H9 (cell line): ENCODE measurements around the gene FBXO10. TPM values are rescaled to one million over a fixed set of nuclear protein-coding genes. Genes with fewer than 3 reads are reported as not detected.

ENCODE experiments used
- DNase-seq: peaks from one replicate; pipeline ENCODE4 v3.0.0-alpha.2; 2017
- H2AFZ ChIP-seq: one replicate; pipeline ENCODE4 v1.6.1; 2013; ENCODE audit warnings: mild to moderate bottlenecking, low read length, control low read depth, moderate library complexity
- H2AK5ac ChIP-seq: 2 replicates; pipeline ENCODE4 v1.6.1; 2013; ENCODE audit warnings: low read length, control low read depth, mixed read lengths; ENCODE audit not compliant: insufficient read length
- H2BK120ac ChIP-seq: one replicate; pipeline ENCODE4 v1.6.1; 2013; ENCODE audit warnings: low read depth, mild to moderate bottlenecking, low read length, control low read depth, inconsistent platforms; ENCODE audit not compliant: poor library complexity, severe bottlenecking
- H2BK12ac ChIP-seq: 2 replicates; pipeline ENCODE4 v1.6.1; 2013; ENCODE audit warnings: low read length, control low read depth, mixed read lengths, low read depth; ENCODE audit not compliant: insufficient read length
- H2BK15ac ChIP-seq: 2 replicates; pipeline ENCODE4 v1.6.1; 2013; ENCODE audit warnings: low read depth, low read length, control low read depth
- H2BK20ac ChIP-seq: one replicate; pipeline ENCODE4 v1.6.1; 2013; ENCODE audit warnings: low read depth, mild to moderate bottlenecking, low read length, control low read depth, inconsistent platforms; ENCODE audit not compliant: poor library complexity, severe bottlenecking
- H2BK5ac ChIP-seq: 2 replicates; pipeline ENCODE4 v1.6.1; 2013; ENCODE audit warnings: low read length, control low read depth, mixed read lengths; ENCODE audit not compliant: insufficient read length
- H3K14ac ChIP-seq: 2 replicates; pipeline ENCODE4 v1.6.1; 2013; ENCODE audit warnings: low read length, control low read depth; ENCODE audit not compliant: insufficient read depth
- H3K18ac ChIP-seq: 2 replicates; pipeline ENCODE4 v1.6.1; 2013; ENCODE audit warnings: low read depth, mild to moderate bottlenecking, mixed read lengths, low read length, control low read depth; ENCODE audit not compliant: insufficient read length
- H3K23ac ChIP-seq: 2 replicates; pipeline ENCODE4 v1.6.1; 2013; ENCODE audit warnings: low read length, control low read depth, mixed read lengths, low read depth; ENCODE audit not compliant: insufficient read length
- H3K23me2 ChIP-seq: 2 replicates; pipeline ENCODE4 v1.6.1; 2013; ENCODE audit warnings: low read depth, mild to moderate bottlenecking, mixed read lengths, low read length, control low read depth; ENCODE audit not compliant: insufficient read length, poor library complexity, severe bottlenecking
- H3K27ac ChIP-seq: 2 replicates; pipeline ENCODE4 v1.5.1; 2013; ENCODE audit warnings: low read length, control low read depth, mixed read lengths, low read depth; ENCODE audit not compliant: insufficient read length
- H3K27me3 ChIP-seq: 2 replicates; pipeline ENCODE4 v1.6.1; 2013; ENCODE audit warnings: low read length, control low read depth, inconsistent platforms; ENCODE audit not compliant: insufficient read depth
- H3K4ac ChIP-seq: 2 replicates; pipeline ENCODE4 v1.6.1; 2013; ENCODE audit warnings: low read depth, mild to moderate bottlenecking, control low read depth, inconsistent platforms, low read length, moderate library complexity
- H3K4me1 ChIP-seq: 2 replicates; pipeline ENCODE4 v1.6.1; 2013; ENCODE audit warnings: low read length, control low read depth, inconsistent platforms; ENCODE audit not compliant: insufficient read depth
- H3K4me2 ChIP-seq: 2 replicates; pipeline ENCODE4 v1.6.1; 2013; ENCODE audit warnings: low read length, control low read depth, mixed read lengths; ENCODE audit not compliant: insufficient read length, insufficient read depth
- H3K56ac ChIP-seq: 2 replicates; pipeline ENCODE4 v1.6.1; 2013; ENCODE audit warnings: low read depth, mild to moderate bottlenecking, mixed read lengths, low read length, control low read depth; ENCODE audit not compliant: insufficient read length
- H3K79me1 ChIP-seq: 2 replicates; pipeline ENCODE4 v1.6.1; 2013; ENCODE audit warnings: low read depth, mild to moderate bottlenecking, moderate library complexity, low read length, control low read depth, inconsistent platforms; ENCODE audit not compliant: insufficient read depth, poor library complexity, severe bottlenecking
- H3K79me2 ChIP-seq: 2 replicates; pipeline ENCODE4 v1.6.1; 2013; ENCODE audit warnings: low read length, control low read depth, inconsistent platforms; ENCODE audit not compliant: insufficient read depth
- H3K9ac ChIP-seq: 2 replicates; pipeline ENCODE4 v1.6.1; 2013; ENCODE audit warnings: low read length, control low read depth, mixed read lengths; ENCODE audit not compliant: insufficient read length; ENCODE audit errors: extremely low read depth
- H3K9me3 ChIP-seq: one replicate; pipeline ENCODE4 v1.6.1; 2013; ENCODE audit warnings: low read depth, low read length, inconsistent platforms; ENCODE audit not compliant: control insufficient read depth
- H3T11ph ChIP-seq: one replicate; pipeline ENCODE4 v1.6.1; 2013; ENCODE audit warnings: mild to moderate bottlenecking, low read length, control low read depth, inconsistent platforms
- H4K20me1 ChIP-seq: one replicate; pipeline ENCODE4 v1.6.1; 2013; ENCODE audit not compliant: control insufficient read depth, insufficient read length, insufficient read depth
- H4K5ac ChIP-seq: 2 replicates; pipeline ENCODE4 v1.6.1; 2013; ENCODE audit warnings: low read depth, mild to moderate bottlenecking, mixed read lengths, low read length, control low read depth; ENCODE audit not compliant: insufficient read length
- H4K8ac ChIP-seq: replicated peaks from 2 replicates; pipeline ENCODE4 v1.6.1; 2013; ENCODE audit warnings: low read length, control low read depth, mixed read lengths, low read depth; ENCODE audit not compliant: insufficient read length
- H4K91ac ChIP-seq: 2 replicates; pipeline ENCODE4 v1.6.1; 2013; ENCODE audit warnings: low read depth, mild to moderate bottlenecking, moderate library complexity, mixed read lengths, low read length, control low read depth; ENCODE audit not compliant: insufficient read length
- H3K27ac Mint-ChIP-seq, 3 experiments: 2 replicates in 2 of 3; 3 replicates in 1 of 3; pipeline ENCODE4 v1.8.0; 2020 to 2021; ENCODE audit warnings: mixed read lengths in 3 of 3, mild to moderate bottlenecking in 1 of 3, moderate library complexity in 1 of 3
- H3K27me3 Mint-ChIP-seq: 2 replicates; pipeline ENCODE4 v1.8.0; 2021; ENCODE audit warnings: low read depth, mild to moderate bottlenecking, moderate library complexity, mixed read lengths
- H3K36me3 Mint-ChIP-seq, 3 experiments: 2 replicates in 2 of 3; 3 replicates in 1 of 3; pipeline ENCODE4 v1.8.0; 2020 to 2021; ENCODE audit warnings: low read depth in 3 of 3, mixed read lengths in 3 of 3; ENCODE audit not compliant: insufficient read depth in 1 of 3
- H3K4me1 Mint-ChIP-seq, 2 experiments: 2 replicates each; pipeline ENCODE4 v1.8.0; 2020; ENCODE audit warnings: mixed read lengths in 2 of 2
- H3K4me3 Mint-ChIP-seq, 2 experiments: 2 replicates in 1 of 2; 3 replicates in 1 of 2; pipeline ENCODE4 v1.8.0; 2020 to 2021; ENCODE audit warnings: mild to moderate bottlenecking in 2 of 2, mixed read lengths in 2 of 2, moderate library complexity in 1 of 2
- H3K9me3 Mint-ChIP-seq, 2 experiments: 2 replicates in 1 of 2; 3 replicates in 1 of 2; pipeline ENCODE4 v1.8.0; 2020; ENCODE audit warnings: mild to moderate bottlenecking in 2 of 2, mixed read lengths in 2 of 2, moderate library complexity in 1 of 2
- WGBS: extraction: QIAGEN DNeasy Blood & Tissue Kit; methylation state at CpG from one replicate; pipeline ENCODE4 v1.1.7; 2013; ENCODE audit warnings: missing lambda C conversion rate, low lambda C conversion rate, mixed read lengths; ENCODE audit not compliant: insufficient read length; ENCODE audit errors: extremely low coverage; 5-methylcytosine and 5-hydroxymethylcytosine counted together
- total RNA-seq: library from RNA; stranded (reverse); gene quantifications from 2 replicates; pipeline ENCODE4 v1.2.1, GENCODE V29; 2021
- TF ChIP-seq, protein P1 (sequence below): fragments of 200-600 bp; sonication (generic); conservative IDR thresholded peaks from 3 replicates; pipeline ENCODE4 v1.8.0; 2021; ENCODE audit warnings: antibody characterized with exemption, mild to moderate bottlenecking

The FBXO10 gene
- total RNA-seq, 1 experiment from 2014 or later, result 16.8 TPM

DNA sequence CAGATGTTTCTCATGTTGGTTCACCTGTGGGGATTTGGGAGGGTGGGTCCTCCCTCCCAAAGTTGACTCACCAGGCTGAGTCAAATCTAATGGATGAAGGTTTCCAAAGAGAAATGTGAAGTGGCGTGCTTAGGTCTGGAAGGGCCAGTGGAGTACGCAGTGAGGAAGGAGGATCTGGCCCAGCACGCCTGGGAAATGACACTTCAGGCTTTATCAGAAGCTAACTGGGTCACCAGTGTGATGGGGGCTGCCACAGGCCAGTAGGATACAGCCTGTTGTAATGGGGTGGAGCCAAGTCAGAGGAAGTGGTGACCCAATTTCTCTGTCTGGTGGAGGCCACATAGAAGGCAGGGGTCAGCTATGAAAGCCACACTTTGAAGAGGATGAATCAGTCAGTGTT lies 72.4 kb downstream of the FBXO10 start:
- H3K4me1 Mint-ChIP-seq, result no peaks in the 10 kb centered on the region
- no peak overlapping the region for H4K5ac ChIP-seq
- no peak overlapping the region for H3K14ac ChIP-seq
- no peak overlapping the region for H3K9ac ChIP-seq
- H4K20me1 ChIP-seq, result no peaks in the 10 kb centered on the region
- WGBS, result no CpG with 5 or more reads among the region's 3 CpGs
- no peak overlapping the region for H2BK20ac ChIP-seq
- peak overlapping the region in 2 of 3 experiments; percentile 40 to 63; a peak in 3 of 7 replicates for H3K27ac Mint-ChIP-seq
- H3K27me3 Mint-ChIP-seq, result no peaks in the 10 kb centered on the region
- H3T11ph ChIP-seq, result no peak overlapping the region
- no peaks in the 10 kb centered on the region for H3K79me2 ChIP-seq
- no peak overlapping the region for H3K27ac ChIP-seq
- no peak overlapping the region for H2BK120ac ChIP-seq
- no peak overlapping the region for H3K4ac ChIP-seq
- no peaks in the 10 kb centered on the region for H3K27me3 ChIP-seq
- no peak overlapping the region for H3K4me2 ChIP-seq
- no peak overlapping the region for H3K23ac ChIP-seq
- peaks cover 46 to 74% (median 50%) of the 10 kb centered on the region in 3 experiments; a peak in 6 of 7 replicates for H3K36me3 Mint-ChIP-seq
- TF ChIP-seq, protein P1, sequence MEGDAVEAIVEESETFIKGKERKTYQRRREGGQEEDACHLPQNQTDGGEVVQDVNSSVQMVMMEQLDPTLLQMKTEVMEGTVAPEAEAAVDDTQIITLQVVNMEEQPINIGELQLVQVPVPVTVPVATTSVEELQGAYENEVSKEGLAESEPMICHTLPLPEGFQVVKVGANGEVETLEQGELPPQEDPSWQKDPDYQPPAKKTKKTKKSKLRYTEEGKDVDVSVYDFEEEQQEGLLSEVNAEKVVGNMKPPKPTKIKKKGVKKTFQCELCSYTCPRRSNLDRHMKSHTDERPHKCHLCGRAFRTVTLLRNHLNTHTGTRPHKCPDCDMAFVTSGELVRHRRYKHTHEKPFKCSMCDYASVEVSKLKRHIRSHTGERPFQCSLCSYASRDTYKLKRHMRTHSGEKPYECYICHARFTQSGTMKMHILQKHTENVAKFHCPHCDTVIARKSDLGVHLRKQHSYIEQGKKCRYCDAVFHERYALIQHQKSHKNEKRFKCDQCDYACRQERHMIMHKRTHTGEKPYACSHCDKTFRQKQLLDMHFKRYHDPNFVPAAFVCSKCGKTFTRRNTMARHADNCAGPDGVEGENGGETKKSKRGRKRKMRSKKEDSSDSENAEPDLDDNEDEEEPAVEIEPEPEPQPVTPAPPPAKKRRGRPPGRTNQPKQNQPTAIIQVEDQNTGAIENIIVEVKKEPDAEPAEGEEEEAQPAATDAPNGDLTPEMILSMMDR, result no peak
- no peaks in the 10 kb centered on the region for H3K23me2 ChIP-seq
- H4K8ac ChIP-seq, result no peak overlapping the region
- H2BK15ac ChIP-seq, result no peak overlapping the region
- no peaks in the 10 kb centered on the region for H3K9me3 ChIP-seq
- no peak overlapping the region for H2AK5ac ChIP-seq
- no peak overlapping the region for H3K18ac ChIP-seq
- no peak overlapping the region for H2BK12ac ChIP-seq
- H3K4me3 Mint-ChIP-seq, result no peak overlapping the region
- H3K56ac ChIP-seq, result no peak overlapping the region
- H4K91ac ChIP-seq, result no peak overlapping the region
- no peaks in the 10 kb centered on the region for H3K4me1 ChIP-seq
- no peak for DNase-seq
- no peak overlapping the region for H2BK5ac ChIP-seq
- no peaks in the 10 kb centered on the region for H3K9me3 Mint-ChIP-seq
- no peaks in the 10 kb centered on the region for H3K79me1 ChIP-seq
- no peak overlapping the region for H2AFZ ChIP-seq
